CD4-positive, CD25-positive, alpha-beta regulatory T cell (primary cell): ENCODE measurements around the gene VWA8. TPM values are rescaled to one million over a fixed set of nuclear protein-coding genes. Genes with fewer than 3 reads are reported as not detected.

ENCODE experiments used
- ATAC-seq, 2 donors: fragments of 150-1000 bp; cut with Tn5 transposase; one replicate each; pipeline ENCODE4 v1.10.0; 2021; ENCODE audit warnings: low read depth in 2 of 2, moderate number of reproducible peaks in 2 of 2, moderate library complexity in 1 of 2
- DNase-seq, 3 donors: peaks; one replicate each; pipeline versions ENCODE4 v3.0.0 to v3.0.0-alpha.2; 2012 to 2022; ENCODE audit warnings: mixed read lengths in 1 of 3
- H3K27ac ChIP-seq: one replicate; pipeline ENCODE4 v1.7.0; 2013; ENCODE audit warnings: mild to moderate bottlenecking, low read length; ENCODE audit not compliant: insufficient read depth, poor library complexity, severe bottlenecking
- H3K27me3 ChIP-seq: one replicate; pipeline ENCODE4 v1.7.0; 2013; ENCODE audit warnings: low read length; ENCODE audit not compliant: control insufficient read depth, insufficient read depth
- H3K36me3 ChIP-seq: one replicate; pipeline ENCODE4 v1.7.0; 2013; ENCODE audit warnings: mild to moderate bottlenecking, low read length, moderate library complexity; ENCODE audit not compliant: control insufficient read depth, insufficient read depth
- H3K4me1 ChIP-seq: 2 replicates; pipeline ENCODE4 v1.7.0; 2013; ENCODE audit warnings: mild to moderate bottlenecking, low read length; ENCODE audit not compliant: insufficient read depth, control insufficient read depth, poor library complexity, severe bottlenecking
- H3K4me3 ChIP-seq: one replicate; pipeline ENCODE4 v1.7.0; 2013; ENCODE audit warnings: low read depth, mild to moderate bottlenecking, low read length, moderate library complexity
- H3K9me3 ChIP-seq, 2 experiments: 1 replicate in 1 of 2; 2 replicates in 1 of 2; pipeline ENCODE4 v1.7.0; 2013; ENCODE audit warnings: low read length in 2 of 2, mild to moderate bottlenecking in 1 of 2, moderate library complexity in 1 of 2; ENCODE audit not compliant: control insufficient read depth in 2 of 2
- H3K27ac Mint-ChIP-seq, 3 donors: one replicate each; pipeline ENCODE4 v1.8.0; 2020 to 2022; ENCODE audit warnings: mild to moderate bottlenecking in 3 of 3, mixed read lengths in 3 of 3, moderate library complexity in 2 of 3
- H3K27me3 Mint-ChIP-seq: one replicate; pipeline ENCODE4 v1.8.0; 2022; ENCODE audit warnings: mild to moderate bottlenecking, mixed read lengths
- H3K36me3 Mint-ChIP-seq: one replicate; pipeline ENCODE4 v1.8.0; 2020; ENCODE audit warnings: mixed read lengths
- H3K4me1 Mint-ChIP-seq, 4 donors: one replicate each; pipeline ENCODE4 v1.8.0; 2020 to 2022; ENCODE audit warnings: mixed read lengths in 4 of 4, mild to moderate bottlenecking in 1 of 4
- H3K4me3 Mint-ChIP-seq, 4 donors: one replicate each; pipeline ENCODE4 v1.8.0; 2020 to 2022; ENCODE audit warnings: mild to moderate bottlenecking in 4 of 4, mixed read lengths in 4 of 4, moderate library complexity in 3 of 4
- H3K9me3 Mint-ChIP-seq, 7 donors: one replicate each; pipeline ENCODE4 v1.8.0; 2020 to 2022; ENCODE audit warnings: mixed read lengths in 7 of 7, mild to moderate bottlenecking in 3 of 7, moderate library complexity in 2 of 7
- polyA plus RNA-seq, 4 donors: library from polyadenylated mRNA; unstranded; fragments of 300-500 nt; fragmentation: Illumina TruSeq; gene quantifications; one replicate each; pipeline ENCODE4 v1.2.3, GENCODE V29; 2021
- total RNA-seq: library from RNA; stranded (reverse); gene quantifications from one replicate; pipeline ENCODE4 v1.2.3, GENCODE V29; 2022

Gene VWA8
- total and polyA plus RNA-seq, 5 donors from 2014 or later: 4.0 to 22.8 (median 4.5) TPM

- peaks cover 59% of the 10 kb centered on the region for H3K36me3 Mint-ChIP-seq
- H3K9me3 ChIP-seq: peaks cover 7 to 14% of the 10 kb centered on the region in 2 experiments
These were observed 15.0 kb downstream of the VWA8 start for GRCh38 chr13:41945926-41946325.

DNA sequence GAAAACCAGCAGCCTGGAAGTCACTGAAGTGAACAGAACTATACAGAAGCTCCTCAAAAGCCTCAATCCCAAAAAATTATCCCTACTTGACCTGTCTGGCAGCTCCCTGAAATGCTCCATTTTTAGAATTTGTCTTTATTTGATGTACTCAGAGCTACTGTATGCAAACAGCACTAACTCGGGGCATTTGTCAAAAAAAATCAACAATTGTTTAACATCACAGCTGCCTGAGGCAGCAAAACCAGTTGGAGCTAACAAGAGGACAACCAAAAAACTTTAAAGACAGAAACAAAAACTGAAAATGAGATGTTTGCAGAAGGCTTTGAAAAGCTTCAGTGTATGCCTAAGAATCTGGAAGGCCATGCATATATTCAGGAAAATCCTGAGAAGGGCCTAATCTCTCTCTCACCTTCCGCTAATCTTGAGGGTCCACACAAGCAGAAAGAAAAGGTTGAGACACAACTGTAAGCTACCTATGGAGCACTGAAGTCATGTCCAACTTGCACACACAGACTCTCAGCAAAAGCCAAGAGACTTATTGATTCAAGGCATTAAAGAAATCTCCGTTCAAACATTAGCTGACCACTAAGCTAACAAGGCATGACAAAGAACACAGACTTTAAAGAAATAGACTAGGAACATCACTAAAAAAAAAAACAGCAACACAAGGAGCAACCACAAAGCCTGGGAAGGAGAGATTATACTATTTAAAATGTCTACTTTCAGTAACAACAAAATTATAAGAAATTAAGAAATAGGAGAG, 16.1 kb downstream of the VWA8 start:
- peaks cover 59% of the 10 kb centered on the region for H3K36me3 Mint-ChIP-seq

More at GRCh38 chr13:41945926-41946325, 15.0 kb downstream of the VWA8 start:
- Mint-ChIP-seq H3K27me3 (no peaks in the 10 kb centered on the region), H3K4me1 (peaks cover 9 to 27% (median 13%) of the 10 kb centered on the region in 4 donors), H3K27ac (no peak overlapping the region), H3K9me3 (peaks cover 2 to 22% (median 6%) of the 10 kb centered on the region in 7 donors), H3K4me3 (no peak overlapping the region)
- H3K27me3 ChIP-seq: no peaks in the 10 kb centered on the region
- no peak for DNase-seq
- no peak overlapping the region for H3K4me3 ChIP-seq
- no peak overlapping the region for H3K27ac ChIP-seq
- no peaks in the 10 kb centered on the region for H3K4me1 ChIP-seq
- no peak for ATAC-seq
- peaks cover 29% of the 10 kb centered on the region for H3K36me3 ChIP-seq

GRCh38 chr13:41944229-41944628, 16.7 kb downstream of the VWA8 start:
- H3K27me3 Mint-ChIP-seq: no peaks in the 10 kb centered on the region
- no peak overlapping the region for H3K27ac ChIP-seq

More for the DNA sequence above, 16.1 kb downstream of the VWA8 start:
- Histone ChIP-seq H3K9me3 (peaks cover 7 to 14% of the 10 kb centered on the region in 2 experiments), H3K36me3 (peaks cover 29% of the 10 kb centered on the region), H3K27ac (no peak overlapping the region), H3K4me1 (no peaks in the 10 kb centered on the region), H3K4me3 (no peak overlapping the region), H3K27me3 (no peaks in the 10 kb centered on the region)
- ATAC-seq (no peak), DNase-seq (no peak)
- peaks cover 2 to 22% (median 6%) of the 10 kb centered on the region in 7 donors for H3K9me3 Mint-ChIP-seq
- no peak overlapping the region for H3K27ac Mint-ChIP-seq
- no peaks in the 10 kb centered on the region for H3K27me3 Mint-ChIP-seq
- H3K4me1 Mint-ChIP-seq: peaks cover 9 to 37% (median 16%) of the 10 kb centered on the region in 4 donors
- H3K4me3 Mint-ChIP-seq: no peak overlapping the region

DNA sequence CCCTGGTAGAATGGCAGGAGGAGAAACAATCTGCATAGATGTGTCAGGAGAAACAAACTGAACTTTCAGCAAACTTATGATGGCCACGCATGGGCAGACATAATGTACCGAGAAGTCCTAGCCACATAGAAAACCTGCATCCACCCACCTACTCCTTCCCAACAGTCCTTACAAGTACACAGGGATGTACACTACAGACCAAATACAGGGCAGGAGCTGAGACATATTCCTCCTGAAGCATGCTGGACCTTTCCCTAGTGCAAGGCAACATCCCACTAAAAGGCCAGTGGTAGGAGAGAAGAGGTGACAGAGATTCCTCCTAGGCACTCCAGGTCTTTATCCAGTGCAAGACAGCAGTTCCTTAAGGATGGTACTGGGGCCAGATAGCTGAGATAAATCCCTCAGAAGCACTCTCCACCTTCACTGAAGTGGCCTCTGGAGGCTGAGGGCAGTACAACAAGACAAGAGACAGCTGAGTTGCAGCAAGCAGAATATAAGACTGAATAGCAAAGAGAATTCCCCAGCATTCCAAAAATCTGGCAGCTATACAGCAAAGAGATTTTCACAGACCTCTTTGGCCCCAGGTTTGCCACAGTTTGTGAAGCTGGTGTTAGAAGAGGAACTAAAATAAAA, 18.3 kb downstream of the VWA8 start:
- peaks cover 49% of the 10 kb centered on the region for H3K36me3 Mint-ChIP-seq
- no peaks in the 10 kb centered on the region for H3K27me3 Mint-ChIP-seq
- ATAC-seq (no peak), DNase-seq (no peak)
- peaks cover 2 to 22% (median 6%) of the 10 kb centered on the region in 7 donors for H3K9me3 Mint-ChIP-seq
- Histone ChIP-seq H3K36me3 (peaks cover 24% of the 10 kb centered on the region), H3K9me3 (peaks cover 7 to 14% of the 10 kb centered on the region in 2 experiments), H3K4me1 (no peaks in the 10 kb centered on the region), H3K27ac (no peak overlapping the region), H3K27me3 (no peaks in the 10 kb centered on the region), H3K4me3 (no peak overlapping the region)
- H3K4me1 Mint-ChIP-seq: peaks cover 9 to 39% (median 20%) of the 10 kb centered on the region in 4 donors
- H3K4me3 Mint-ChIP-seq: no peak overlapping the region
- H3K27ac Mint-ChIP-seq: no peak overlapping the region

More at GRCh38 chr13:41944229-41944628, 16.7 kb downstream of the VWA8 start:
- H3K4me1 Mint-ChIP-seq: peaks cover 9 to 39% (median 19%) of the 10 kb centered on the region in 4 donors
- peaks cover 29% of the 10 kb centered on the region for H3K36me3 ChIP-seq
- H3K9me3 ChIP-seq: peaks cover 7 to 14% of the 10 kb centered on the region in 2 experiments
- peaks cover 58% of the 10 kb centered on the region for H3K36me3 Mint-ChIP-seq
- no peak for DNase-seq
- no peak overlapping the region for H3K4me3 Mint-ChIP-seq
- H3K4me3 ChIP-seq: no peak overlapping the region
- no peak for ATAC-seq
- no peaks in the 10 kb centered on the region for H3K27me3 ChIP-seq
- H3K27ac Mint-ChIP-seq: no peak overlapping the region
- H3K9me3 Mint-ChIP-seq: peaks cover 2 to 22% (median 6%) of the 10 kb centered on the region in 7 donors
- no peaks in the 10 kb centered on the region for H3K4me1 ChIP-seq

DNA sequence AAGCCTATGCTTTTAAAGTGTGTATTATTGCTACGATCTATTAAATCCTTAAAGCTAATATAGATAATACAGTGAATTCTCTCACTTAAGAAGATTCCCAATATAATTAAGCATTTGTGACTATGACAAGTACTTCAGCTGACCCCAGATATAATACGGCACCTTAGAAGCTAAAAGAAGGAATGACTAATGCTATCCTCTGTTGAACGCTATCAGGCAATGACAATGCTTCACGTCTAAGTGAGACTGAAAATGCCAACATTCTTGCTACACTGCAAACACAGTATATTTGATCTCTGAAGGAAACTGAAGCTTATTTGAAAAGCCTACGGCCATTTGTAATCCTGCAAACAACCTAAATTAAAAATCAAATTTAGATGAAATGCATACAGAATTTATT, 19.7 kb downstream of the VWA8 start:
- Mint-ChIP-seq H3K27me3 (no peaks in the 10 kb centered on the region), H3K4me1 (peaks cover 10 to 32% (median 23%) of the 10 kb centered on the region in 4 donors), H3K27ac (no peak overlapping the region), H3K9me3 (peaks cover 0 to 15% (median 6%) of the 10 kb centered on the region in 7 donors), H3K4me3 (no peak overlapping the region), H3K36me3 (peaks cover 35% of the 10 kb centered on the region)
- Histone ChIP-seq H3K27ac (no peak overlapping the region), H3K36me3 (peaks cover 14% of the 10 kb centered on the region), H3K27me3 (no peaks in the 10 kb centered on the region), H3K4me3 (no peak overlapping the region), H3K4me1 (no peaks in the 10 kb centered on the region), H3K9me3 (peaks cover 6 to 11% of the 10 kb centered on the region in 2 experiments)
- DNase-seq (no peak), ATAC-seq (no peak)

DNA sequence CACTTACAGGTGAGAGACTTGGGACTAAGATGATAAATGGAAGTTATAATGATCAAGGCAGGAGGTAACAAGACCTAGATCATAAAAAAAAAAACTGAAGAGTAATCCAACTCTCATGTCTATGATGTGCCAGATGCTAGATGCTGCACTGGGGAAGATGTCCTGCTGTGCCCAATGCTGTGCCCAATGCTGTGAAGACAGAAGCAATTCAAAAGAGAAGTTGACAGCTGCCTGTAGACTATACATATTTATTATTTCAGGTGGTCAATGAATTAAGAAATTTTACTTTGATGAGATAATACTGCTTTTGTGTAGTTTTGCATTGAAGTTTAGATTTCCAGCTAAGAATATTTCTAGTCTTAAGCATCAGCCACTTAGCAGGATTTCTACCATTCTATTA, 21.5 kb downstream of the VWA8 start:
- Mint-ChIP-seq H3K27me3 (no peaks in the 10 kb centered on the region), H3K36me3 (peaks cover 20% of the 10 kb centered on the region), H3K9me3 (peaks cover 0 to 2% (median 0%) of the 10 kb centered on the region in 7 donors), H3K4me3 (no peak overlapping the region), H3K4me1 (peaks cover 8 to 33% (median 20%) of the 10 kb centered on the region in 4 donors), H3K27ac (no peak overlapping the region)
- Histone ChIP-seq H3K36me3 (peaks cover 4% of the 10 kb centered on the region), H3K27ac (no peak overlapping the region), H3K9me3 (no peaks in the 10 kb centered on the region), H3K27me3 (no peaks in the 10 kb centered on the region), H3K4me3 (no peak overlapping the region), H3K4me1 (no peaks in the 10 kb centered on the region)
- no peak for DNase-seq
- ATAC-seq: no peak

- Histone ChIP-seq H3K36me3 (peaks cover 4% of the 10 kb centered on the region), H3K4me3 (no peak overlapping the region), H3K4me1 (no peaks in the 10 kb centered on the region), H3K9me3 (no peaks in the 10 kb centered on the region), H3K27me3 (no peaks in the 10 kb centered on the region), H3K27ac (no peak overlapping the region)
- Mint-ChIP-seq H3K9me3 (peaks cover 0 to 5% (median 0%) of the 10 kb centered on the region in 7 donors), H3K36me3 (peaks cover 25% of the 10 kb centered on the region), H3K27me3 (no peaks in the 10 kb centered on the region), H3K27ac (no peak overlapping the region), H3K4me1 (peaks cover 7 to 33% (median 20%) of the 10 kb centered on the region in 4 donors), H3K4me3 (no peak overlapping the region)
- DNase-seq (no peak), ATAC-seq (no peak)
These were observed 22.0 kb downstream of the VWA8 start for GRCh38 chr13:41938918-41939317.
